Activated CD4-positive, alpha-beta T cell treated with anti-CD3 and anti-CD28 coated beads for 4 hours (primary cell): ENCODE results near the gene PTPRG.

Source experiments
- DNase-seq, 2 donors: peaks; one replicate each; pipeline ENCODE4 v3.0.0-alpha.2; 2020

The PTPRG gene

GRCh38 chr3:61563313-61564271, 2.2 kb downstream of the PTPRG start:
- no peak for DNase-seq

GRCh38 chr3:61564395-61565059, 3.2 kb downstream of the PTPRG start:
- no peak for DNase-seq

GRCh38 chr3:61565569-61565968, 4.2 kb downstream of the PTPRG start:
- no peak for DNase-seq

GRCh38 chr3:61568127-61568526, 6.8 kb downstream of the PTPRG start:
- no peak for DNase-seq

- DNase-seq, result no peak
Observed at GRCh38 chr3:61569856-61570580, 8.6 kb downstream of the PTPRG start.

GRCh38 chr3:61570813-61571212, 9.4 kb downstream of the PTPRG start:
- DNase-seq, result no peak

GRCh38 chr3:61571516-61572336, 10.4 kb downstream of the PTPRG start:
- no peak for DNase-seq

- no peak for DNase-seq
Observed at GRCh38 chr3:61572879-61573278, 11.5 kb downstream of the PTPRG start.

- no peak for DNase-seq
Observed at GRCh38 chr3:61573441-61573840, 12.1 kb downstream of the PTPRG start.

- DNase-seq, result no peak
Observed at GRCh38 chr3:61574854-61575253, 13.5 kb downstream of the PTPRG start.

- DNase-seq, result no peak
Observed at GRCh38 chr3:61575893-61576292, 14.5 kb downstream of the PTPRG start.

- no peak for DNase-seq
Observed at GRCh38 chr3:61577760-61578159, 16.4 kb downstream of the PTPRG start.

- DNase-seq, result no peak
Observed at GRCh38 chr3:61578667-61579367, 17.4 kb downstream of the PTPRG start.

- no peak for DNase-seq
Observed at GRCh38 chr3:61579685-61580084, 18.3 kb downstream of the PTPRG start.

GRCh38 chr3:61580982-61581643, 19.7 kb downstream of the PTPRG start:
- no peak for DNase-seq

- no peak for DNase-seq
Observed at GRCh38 chr3:61582287-61582686, 20.9 kb downstream of the PTPRG start.

GRCh38 chr3:61582846-61583245, 21.5 kb downstream of the PTPRG start:
- DNase-seq, result no peak

- DNase-seq, result no peak
Observed at GRCh38 chr3:61583890-61584875, 22.8 kb downstream of the PTPRG start.

GRCh38 chr3:61589856-61590255, 28.5 kb downstream of the PTPRG start:
- no peak for DNase-seq

GRCh38 chr3:61591300-61591699, 29.9 kb downstream of the PTPRG start:
- no peak for DNase-seq
